Mucosa of gallbladder (tissue), 1 donor: ENCODE results near the gene THBS3. TPM values are rescaled to one million over a fixed set of nuclear protein-coding genes. Genes with fewer than 3 reads are reported as not detected.
"Not testable (repeated sequence)": the region's sequence is repeated elsewhere in the genome, so short reads cannot be mapped to it uniquely, and the experiment has no call there.

Experiments
- DNase-seq: peaks from one replicate; pipeline ENCODE4 v3.0.0-alpha.2; 2020; ENCODE audit warnings: low spot score
- total RNA-seq: library from RNA; stranded (reverse); gene quantifications from one replicate; pipeline ENCODE4 v1.2.1, GENCODE V29; 2021
- donor health status: DM: no; HTN: no; CAD: no.

The THBS3 gene
- total RNA-seq, 1 donor from 2014 or later = 43.1 TPM

- no peak for DNase-seq
Observed at GRCh38 chr1:155173478-155174323, 34.0 kb downstream of the THBS3 start, which contains the start of gene TRIM46. TSS of gene TRIM46 (plus strand) at chr1:155173849. CDS start at chr1:155173967, 118 bp downstream.

- peak; percentile 95 for DNase-seq
Observed at GRCh38 chr1:155172732-155173477, 34.8 kb downstream of the THBS3 start, which contains the start of gene KRTCAP2. TSS of gene KRTCAP2 (minus strand) at chr1:155173304. CDS start at chr1:155173224, 80 bp downstream.

GRCh38 chr1:155171836-155172731 is 35.6 kb downstream of the THBS3 start:
- DNase-seq = no peak

GRCh38 chr1:155170806-155171205 is 36.9 kb downstream of the THBS3 start:
- no peak for DNase-seq

GRCh38 chr1:155170101-155170785 is 37.5 kb downstream of the THBS3 start:
- no peak for DNase-seq

GRCh38 chr1:155169541-155169940 is 38.2 kb downstream of the THBS3 start:
- DNase-seq = no peak

- no peak for DNase-seq
Observed at GRCh38 chr1:155168456-155169210, 39.1 kb downstream of the THBS3 start.

- not testable (repeated sequence) for DNase-seq
Observed at GRCh38 chr1:155168105-155168445, 39.6 kb downstream of the THBS3 start.

- DNase-seq = peak; percentile 87
Observed at GRCh38 chr1:155167166-155168104, 40.3 kb downstream of the THBS3 start.

- DNase-seq = no peak
Observed at GRCh38 chr1:155166471-155167165, 41.1 kb downstream of the THBS3 start.

- DNase-seq = no peak
Observed at GRCh38 chr1:155166051-155166470, 41.6 kb downstream of the THBS3 start.

- DNase-seq = not testable (repeated sequence)
Observed at GRCh38 chr1:155164625-155165024, 43.1 kb downstream of the THBS3 start.

- not testable (repeated sequence) for DNase-seq
Observed at GRCh38 chr1:155163785-155164184, 43.9 kb downstream of the THBS3 start.

GRCh38 chr1:155162631-155163030 is 45.1 kb downstream of the THBS3 start:
- not testable (repeated sequence) for DNase-seq

GRCh38 chr1:155160128-155160527 is 47.6 kb downstream of the THBS3 start:
- no peak for DNase-seq

GRCh38 chr1:155158991-155159390 is 48.7 kb downstream of the THBS3 start:
- DNase-seq = no peak

GRCh38 chr1:155155996-155156643 is 51.6 kb downstream of the THBS3 start:
- not testable (repeated sequence) for DNase-seq
